Measurements from ENCODE around the gene MOXD1.

DNA sequence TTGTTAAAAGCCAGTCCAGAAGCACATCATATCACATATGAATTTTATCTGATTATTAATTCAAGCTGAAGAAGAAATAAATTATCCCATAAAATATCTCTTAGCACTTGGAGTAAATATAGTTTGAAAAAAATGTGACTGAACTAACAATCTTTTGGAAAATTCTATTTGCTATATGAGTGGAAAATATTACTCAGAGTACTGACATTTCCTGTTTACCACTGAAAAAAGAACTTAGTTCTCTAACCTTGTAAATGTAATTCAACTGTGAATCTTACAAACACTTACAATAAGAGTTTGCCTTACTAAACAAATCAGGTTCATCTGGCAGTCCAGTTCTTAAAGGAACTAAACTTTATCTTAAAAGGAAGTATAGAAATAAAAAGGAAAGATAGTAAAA is 44.2 kb downstream of the MOXD1 start:
- TF ChIP-seq POLR2A (IDR thresholded peaks at IDR 0.05) (no peak), POLR2AphosphoS5 (IDR thresholded peaks at IDR 0.05) (no peak)
- TF ChIP-seq, protein P1, sequence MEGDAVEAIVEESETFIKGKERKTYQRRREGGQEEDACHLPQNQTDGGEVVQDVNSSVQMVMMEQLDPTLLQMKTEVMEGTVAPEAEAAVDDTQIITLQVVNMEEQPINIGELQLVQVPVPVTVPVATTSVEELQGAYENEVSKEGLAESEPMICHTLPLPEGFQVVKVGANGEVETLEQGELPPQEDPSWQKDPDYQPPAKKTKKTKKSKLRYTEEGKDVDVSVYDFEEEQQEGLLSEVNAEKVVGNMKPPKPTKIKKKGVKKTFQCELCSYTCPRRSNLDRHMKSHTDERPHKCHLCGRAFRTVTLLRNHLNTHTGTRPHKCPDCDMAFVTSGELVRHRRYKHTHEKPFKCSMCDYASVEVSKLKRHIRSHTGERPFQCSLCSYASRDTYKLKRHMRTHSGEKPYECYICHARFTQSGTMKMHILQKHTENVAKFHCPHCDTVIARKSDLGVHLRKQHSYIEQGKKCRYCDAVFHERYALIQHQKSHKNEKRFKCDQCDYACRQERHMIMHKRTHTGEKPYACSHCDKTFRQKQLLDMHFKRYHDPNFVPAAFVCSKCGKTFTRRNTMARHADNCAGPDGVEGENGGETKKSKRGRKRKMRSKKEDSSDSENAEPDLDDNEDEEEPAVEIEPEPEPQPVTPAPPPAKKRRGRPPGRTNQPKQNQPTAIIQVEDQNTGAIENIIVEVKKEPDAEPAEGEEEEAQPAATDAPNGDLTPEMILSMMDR (IDR thresholded peaks at IDR 0.05): no peak

Measured in prostate gland (tissue), 2 donors.